Stimulated activated CD8-positive, alpha-beta memory T cell treated with anti-CD3 and anti-CD28 coated beads, Interleukin-7, amount 100 ng/mL, for 1 hour (primary cell): ENCODE data around the gene PITPNC1.
"Not testable (repeated sequence)": the region's sequence is repeated elsewhere in the genome, so short reads cannot be mapped to it uniquely, and the experiment has no call there.

Source experiments
- DNase-seq, 2 donors: peaks; one replicate each; pipeline ENCODE4 v3.0.0-alpha.2; 2020; ENCODE audit warnings: low read depth in 2 of 2

The PITPNC1 gene

DNA sequence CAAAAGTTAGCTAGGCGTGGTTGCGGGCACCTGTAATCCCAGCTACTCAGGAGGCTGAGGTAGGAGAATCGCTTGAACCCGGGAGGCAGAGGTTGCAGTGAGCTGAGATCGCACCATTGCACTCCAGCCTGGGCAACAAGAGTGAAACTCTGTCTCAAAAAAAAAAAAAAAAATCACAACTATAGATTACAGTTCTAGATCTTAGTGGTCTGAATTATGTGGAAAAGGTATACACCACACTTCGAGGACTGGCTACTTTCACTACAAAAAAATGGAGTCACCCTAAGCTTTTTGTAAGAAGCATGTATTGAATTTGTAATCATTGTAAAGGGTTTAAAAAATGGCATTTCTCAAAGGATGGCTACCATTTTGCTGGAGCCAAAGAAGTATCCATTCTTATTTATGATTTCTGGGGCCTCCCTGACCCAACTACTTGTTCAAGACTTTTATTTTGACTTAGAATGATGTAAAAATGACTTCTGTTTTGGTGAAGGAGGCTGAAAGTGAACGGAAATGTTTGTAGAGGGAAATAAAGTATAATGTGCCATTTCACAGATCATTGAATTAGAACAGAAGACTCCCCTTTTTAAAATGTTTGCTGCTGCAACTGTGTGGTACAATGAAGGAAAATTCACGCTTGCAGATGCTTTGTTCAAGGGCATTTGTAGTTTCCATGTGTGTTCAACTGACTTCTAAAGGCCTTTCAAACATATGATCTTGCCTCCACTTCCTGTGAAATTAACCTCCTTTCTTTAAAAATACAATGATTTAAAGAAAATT lies 303.6 kb downstream of the PITPNC1 start:
- no peak for DNase-seq

DNA sequence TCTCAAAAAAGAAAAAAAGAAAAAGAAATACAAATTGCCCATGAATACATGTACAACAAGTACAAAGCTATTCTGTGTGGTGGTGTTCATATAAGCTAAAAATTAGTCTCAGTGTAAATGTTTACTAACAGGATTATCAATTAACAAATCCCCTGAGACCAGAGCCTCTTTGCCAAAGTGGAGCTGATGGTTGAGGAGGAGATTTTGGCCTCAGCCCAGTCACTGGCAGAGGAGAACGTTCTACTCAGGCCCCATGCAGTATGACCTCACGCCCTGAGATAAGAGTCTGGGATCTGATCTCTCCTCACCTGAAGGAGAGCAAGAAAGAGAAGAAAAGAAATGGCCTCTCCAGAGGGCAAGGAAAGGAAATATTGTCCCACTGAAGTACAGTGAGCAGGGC lies 305.1 kb downstream of the PITPNC1 start:
- no peak for DNase-seq

DNA sequence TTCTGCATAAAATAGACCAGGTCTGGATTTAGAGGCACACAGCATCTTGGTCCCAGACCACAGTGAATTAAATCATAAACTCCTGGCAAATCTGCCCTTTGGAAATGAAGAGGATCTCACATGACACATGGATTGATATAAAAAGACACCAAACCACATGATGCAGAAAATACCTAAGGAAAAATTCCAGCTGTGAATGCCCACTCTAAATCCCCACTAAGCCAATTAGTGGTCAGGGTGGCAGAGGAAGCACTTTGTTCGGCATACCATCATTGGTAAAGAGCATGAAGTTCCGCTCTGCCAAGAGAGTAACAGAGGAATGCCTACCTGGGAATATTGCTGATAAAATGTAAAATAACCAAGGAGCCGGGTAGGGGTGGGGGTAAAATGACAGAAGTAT lies 308.3 kb downstream of the PITPNC1 start:
- no peak for DNase-seq

DNA sequence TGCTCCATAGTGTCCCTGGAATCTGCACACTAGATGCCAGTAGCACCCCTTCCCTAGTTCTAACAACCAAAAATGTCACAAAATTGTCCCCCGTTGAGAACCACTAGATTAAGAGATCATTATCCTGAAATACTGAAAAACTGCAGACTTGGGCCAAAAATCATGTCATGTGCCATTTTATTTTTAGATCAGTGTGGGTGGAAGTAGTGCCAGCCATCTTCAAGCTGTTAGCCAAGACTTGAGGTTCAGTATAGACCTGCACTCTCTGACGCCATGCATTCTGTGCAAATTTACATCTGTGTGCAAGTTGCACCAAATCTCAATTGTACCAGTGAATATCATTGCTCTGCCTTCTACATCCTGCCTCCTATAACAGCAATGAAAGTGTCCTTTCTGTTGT lies 309.2 kb downstream of the PITPNC1 start:
- DNase-seq, result no peak

DNA sequence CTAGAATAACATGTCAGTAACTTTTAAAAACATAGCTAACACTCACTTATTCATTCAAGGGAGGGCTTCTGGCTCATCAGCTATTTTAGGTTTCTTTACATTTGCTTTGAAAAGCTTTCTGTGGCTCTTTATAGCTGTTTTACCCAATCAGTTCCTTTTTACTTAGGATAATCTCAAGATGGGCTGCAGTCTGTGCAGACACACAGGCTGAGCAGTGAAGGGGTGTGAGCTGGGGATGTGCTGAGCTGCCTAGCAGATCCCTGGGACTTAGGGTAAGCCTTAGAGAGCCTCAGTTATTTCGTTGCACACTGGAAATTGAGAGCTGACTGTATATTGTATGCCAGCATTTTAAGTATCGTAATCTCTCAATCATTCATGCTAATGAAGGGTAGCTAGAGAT lies 310.4 kb downstream of the PITPNC1 start:
- DNase-seq, result no peak

- DNase-seq, result peak in 1 of 2 donors; percentile 15
Measured at GRCh38 chr17:67689534-67690177, 312.6 kb downstream of the PITPNC1 start.

GRCh38 chr17:67693811-67694210 lies 316.7 kb downstream of the PITPNC1 start:
- no peak for DNase-seq

DNA sequence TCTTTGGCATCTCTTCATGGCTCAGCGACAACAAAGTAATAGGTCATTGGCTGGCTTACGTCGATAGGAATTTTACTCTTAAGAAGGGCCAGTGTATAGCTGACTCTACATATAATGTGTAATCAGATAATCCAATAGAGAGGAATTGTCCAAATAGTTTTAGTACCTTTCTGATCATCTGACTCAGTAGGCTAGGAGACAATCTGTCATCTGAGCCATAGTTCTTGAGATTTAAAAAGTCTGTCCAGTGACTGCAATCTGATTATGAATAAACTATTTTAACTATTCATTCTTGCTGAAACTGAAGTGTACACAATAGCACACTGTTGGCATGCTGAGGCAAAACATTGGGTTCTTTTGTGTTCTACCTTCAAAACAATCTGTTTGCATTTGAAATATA lies 319.3 kb downstream of the PITPNC1 start:
- DNase-seq, result no peak

DNA sequence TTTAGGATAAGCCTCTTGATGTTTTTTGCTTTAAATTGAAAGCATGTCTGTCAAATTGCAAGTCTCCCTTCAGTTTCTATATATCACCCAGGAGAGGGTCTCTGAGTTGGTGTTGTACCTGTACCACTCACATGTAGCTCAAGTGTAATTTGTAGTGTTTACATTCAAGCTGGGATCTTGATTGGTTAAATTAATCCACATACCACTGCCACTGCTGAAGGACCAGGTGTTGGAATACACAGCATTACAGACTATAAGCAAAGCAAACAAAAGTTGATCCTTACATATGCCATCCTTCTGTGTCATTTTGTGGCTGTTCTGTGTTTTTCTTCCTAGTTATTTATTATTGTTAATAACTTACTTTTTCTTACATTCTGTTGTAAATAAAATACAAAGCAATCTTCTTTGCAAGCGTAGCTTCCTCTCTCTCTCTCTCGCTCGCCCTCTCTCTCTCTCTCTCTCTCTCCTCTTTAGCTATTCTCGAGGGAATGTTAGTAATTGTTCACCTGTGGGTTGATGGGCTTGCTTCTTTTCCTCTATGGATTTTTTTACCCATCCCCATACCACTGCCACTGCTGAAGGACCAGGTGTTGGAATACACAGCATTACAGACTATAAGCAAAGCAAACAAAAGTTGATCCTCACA lies 319.9 kb downstream of the PITPNC1 start:
- no peak for DNase-seq

- DNase-seq, result no peak
Measured at GRCh38 chr17:67700037-67700724, 323.1 kb downstream of the PITPNC1 start.

DNA sequence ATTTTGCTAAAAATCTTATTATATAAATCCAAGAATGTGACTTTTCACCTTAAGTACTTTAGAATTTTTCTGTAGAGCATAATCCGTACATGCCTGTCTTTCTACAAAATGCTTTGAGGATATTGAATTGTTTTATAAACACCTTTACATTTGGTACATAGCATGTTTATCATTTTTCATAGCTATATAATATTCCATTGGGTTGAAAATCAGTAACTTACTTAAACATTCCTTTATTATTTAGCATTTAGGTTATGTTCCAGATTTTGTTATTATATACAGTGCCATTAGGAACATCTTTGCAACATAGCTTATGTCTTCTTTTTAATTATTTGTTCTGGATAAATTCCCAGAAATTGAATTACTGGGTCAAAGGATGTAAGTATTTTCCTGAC lies 323.6 kb downstream of the PITPNC1 start:
- no peak for DNase-seq

- not testable (repeated sequence) for DNase-seq
Measured at GRCh38 chr17:67702861-67703260, 325.8 kb downstream of the PITPNC1 start.

GRCh38 chr17:67707442-67707841 lies 330.4 kb downstream of the PITPNC1 start:
- DNase-seq, result no peak

DNA sequence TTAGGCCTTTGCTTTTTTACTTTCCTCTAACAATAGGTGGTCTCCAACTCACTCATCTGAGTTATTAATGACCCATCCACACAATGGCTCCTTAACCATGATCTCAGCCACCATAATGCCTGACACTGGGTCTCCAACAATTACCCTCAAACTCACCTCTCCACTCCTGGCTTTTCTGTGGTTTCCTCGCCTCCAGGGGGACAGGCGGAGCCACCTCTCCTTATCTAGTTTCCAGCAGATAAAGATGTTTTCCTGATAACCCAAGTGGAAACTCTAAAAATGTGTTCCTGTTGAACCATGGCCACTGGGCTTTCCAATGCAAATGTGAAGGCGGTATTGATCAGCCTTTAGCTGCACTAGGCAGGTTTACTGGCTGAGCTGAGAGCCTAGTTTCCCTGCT lies 331.3 kb downstream of the PITPNC1 start:
- no peak for DNase-seq

DNA sequence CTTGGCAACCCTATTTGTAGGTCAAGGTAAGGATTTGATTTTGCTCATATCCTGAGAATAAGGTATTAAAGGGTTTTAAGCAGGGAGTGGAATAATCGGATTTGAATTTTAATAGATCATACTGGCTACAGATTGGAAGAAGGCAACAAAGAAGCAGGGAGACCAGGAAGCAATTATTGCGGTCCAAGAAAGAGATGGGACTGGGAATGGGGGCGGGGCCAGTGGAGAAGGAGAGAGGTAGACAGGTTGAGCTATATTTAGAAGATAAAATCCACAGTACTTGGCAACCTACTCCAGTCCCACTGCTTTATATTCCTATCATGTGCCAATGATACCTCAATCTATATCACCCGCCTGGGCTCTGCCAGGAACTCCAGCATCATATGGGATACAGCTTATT lies 334.8 kb downstream of the PITPNC1 start:
- no peak for DNase-seq

DNA sequence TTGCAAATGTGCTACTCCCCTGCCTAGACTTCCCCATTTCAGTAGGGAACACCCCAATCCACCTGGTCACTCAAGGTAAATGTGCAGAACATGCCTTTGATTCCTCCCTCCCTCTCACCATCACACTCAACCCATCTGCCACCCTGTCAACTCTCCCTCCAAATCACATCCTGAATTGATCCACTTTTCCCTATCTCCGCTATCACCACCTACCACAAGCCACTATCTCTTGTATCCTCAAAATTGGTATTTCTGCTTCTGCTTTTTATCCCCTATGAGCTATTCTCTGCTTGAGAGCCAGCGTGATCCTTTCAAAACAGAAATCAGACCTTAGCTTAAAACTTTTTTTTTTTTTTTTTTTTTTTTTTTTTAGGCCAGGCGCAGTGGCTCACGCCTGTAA lies 335.3 kb downstream of the PITPNC1 start:
- no peak for DNase-seq

- DNase-seq, result no peak
Measured at GRCh38 chr17:67713169-67713568, 336.1 kb downstream of the PITPNC1 start.

- DNase-seq, result no peak
Measured at GRCh38 chr17:67716405-67716798, 339.3 kb downstream of the PITPNC1 start.

GRCh38 chr17:67717192-67717623 lies 340.1 kb downstream of the PITPNC1 start:
- DNase-seq, result no peak

- peak; percentile 99 for DNase-seq
Measured at GRCh38 chr17:67717624-67718324, 340.7 kb downstream of the PITPNC1 start, which contains the start of gene NOL11. TSS of gene NOL11 (plus strand) at chr17:67717936. CDS start at chr17:67717948, 12 bp downstream.

GRCh38 chr17:67718325-67718941 lies 341.4 kb downstream of the PITPNC1 start:
- DNase-seq, result no peak
